Activated CD4-positive, alpha-beta T cell treated with anti-CD3 and anti-CD28 coated beads, Interleukin-2, amount 50 U/mL, for 4 hours (primary cell): ENCODE measurements around the gene HES4.
A peak's percentile ranks its signal among the peaks of the same experiment; 100 is the strongest.

Experiments
- DNase-seq, 2 experiments: peaks; one replicate each; pipeline ENCODE4 v3.0.0-alpha.2; 2020

Gene HES4

GRCh38 chr1:965526-966134 is 34.3 kb downstream of the HES4 start:
- DNase-seq = no peak

GRCh38 chr1:964691-965525 is 35.0 kb downstream of the HES4 start:
- no peak for DNase-seq

- DNase-seq = no peak
Observed at GRCh38 chr1:963746-964525, 36.0 kb downstream of the HES4 start.

- no peak for DNase-seq
Observed at GRCh38 chr1:963301-963651, 36.6 kb downstream of the HES4 start.

GRCh38 chr1:962381-963300 is 37.3 kb downstream of the HES4 start:
- DNase-seq = no peak

- DNase-seq = no peak
Observed at GRCh38 chr1:961132-961669, 38.7 kb downstream of the HES4 start.

GRCh38 chr1:960363-961131 is 39.4 kb downstream of the HES4 start, which contains the start of gene KLHL17:
KLHL17 (plus strand) TSS chr1:960584; CDS start chr1:960694, 110 bp downstream.
- DNase-seq = peak; percentile 72 to 75

- DNase-seq = no peak
Observed at GRCh38 chr1:959731-960362, 40.0 kb downstream of the HES4 start.

- peak; percentile 94 to 97 for DNase-seq
Observed at GRCh38 chr1:958823-959730, 40.8 kb downstream of the HES4 start, which contains the start of gene NOC2L. NOC2L (minus strand) TSS chr1:959256; CDS start chr1:959240, 16 bp downstream.

- no peak for DNase-seq
Observed at GRCh38 chr1:956636-957035, 43.3 kb downstream of the HES4 start.

- no peak for DNase-seq
Observed at GRCh38 chr1:955474-955873, 44.4 kb downstream of the HES4 start.

- DNase-seq = no peak
Observed at GRCh38 chr1:954927-955326, 45.0 kb downstream of the HES4 start.

- no peak for DNase-seq
Observed at GRCh38 chr1:953524-954320, 46.2 kb downstream of the HES4 start.

GRCh38 chr1:952603-953002 is 47.3 kb downstream of the HES4 start:
- DNase-seq = no peak

- no peak for DNase-seq
Observed at GRCh38 chr1:952201-952600, 47.7 kb downstream of the HES4 start.

GRCh38 chr1:951364-951763 is 48.5 kb downstream of the HES4 start:
- DNase-seq = no peak

- DNase-seq = no peak
Observed at GRCh38 chr1:950881-951280, 49.0 kb downstream of the HES4 start.

GRCh38 chr1:950268-950667 is 49.6 kb downstream of the HES4 start:
- no peak for DNase-seq
